Stimulated activated CD4-positive, alpha-beta T cell treated with anti-CD3 and anti-CD28 coated beads, TNF-alpha, amount 100 ng/mL, for 4 hours (primary cell): ENCODE measurements around the gene ZNF516.
A peak's percentile ranks its signal among the peaks of the same experiment; 100 is the strongest.
"Not testable (repeated sequence)": the region's sequence is repeated elsewhere in the genome, so short reads cannot be mapped to it uniquely, and the experiment has no call there.

Experiments
- DNase-seq, 3 experiments: peaks; one replicate each; pipeline ENCODE4 v3.0.0-alpha.2; 2020; ENCODE audit warnings: low read depth in 3 of 3

Gene ZNF516

DNA sequence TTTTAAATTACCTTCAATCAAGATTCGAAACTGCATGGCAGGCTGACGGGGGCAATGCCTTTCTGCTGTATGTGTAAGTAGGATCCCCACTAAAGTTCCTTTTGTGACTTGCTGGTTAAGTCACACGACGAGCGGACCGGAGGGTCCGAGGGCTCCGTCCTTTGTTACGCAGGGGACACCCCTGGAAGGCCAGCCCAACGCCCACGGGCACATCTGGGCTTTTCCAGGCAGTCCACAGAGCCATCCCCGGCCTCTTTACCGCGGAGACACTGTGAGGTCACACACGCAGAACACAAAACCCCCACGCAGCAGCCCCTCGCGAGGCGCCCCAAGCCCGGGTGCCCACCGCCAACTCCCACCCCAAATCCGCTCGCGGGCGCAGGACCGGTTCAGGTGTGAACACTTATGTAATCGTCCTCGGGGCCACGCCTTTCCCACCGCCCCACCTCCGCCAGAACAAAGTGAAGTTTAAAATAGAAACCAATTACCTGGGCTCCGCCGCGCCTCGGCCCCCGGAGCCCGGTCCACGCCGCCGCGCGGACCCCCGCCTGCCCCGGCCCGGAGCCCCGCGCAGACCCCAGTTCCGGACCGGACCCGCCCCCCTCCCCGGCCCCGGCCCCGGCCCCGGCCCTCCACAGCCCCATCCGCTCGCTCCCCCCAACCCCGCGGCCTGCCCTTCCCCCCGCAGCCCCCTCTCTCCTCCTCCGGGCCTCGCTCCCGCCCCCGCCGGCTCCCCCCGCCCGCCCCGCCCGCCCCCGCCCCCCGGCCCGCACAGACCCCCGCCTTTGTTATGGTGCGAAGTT, 4.2 kb downstream of the ZNF516 start:
- peak in 1 of 3 experiments; percentile 30 for DNase-seq

DNA sequence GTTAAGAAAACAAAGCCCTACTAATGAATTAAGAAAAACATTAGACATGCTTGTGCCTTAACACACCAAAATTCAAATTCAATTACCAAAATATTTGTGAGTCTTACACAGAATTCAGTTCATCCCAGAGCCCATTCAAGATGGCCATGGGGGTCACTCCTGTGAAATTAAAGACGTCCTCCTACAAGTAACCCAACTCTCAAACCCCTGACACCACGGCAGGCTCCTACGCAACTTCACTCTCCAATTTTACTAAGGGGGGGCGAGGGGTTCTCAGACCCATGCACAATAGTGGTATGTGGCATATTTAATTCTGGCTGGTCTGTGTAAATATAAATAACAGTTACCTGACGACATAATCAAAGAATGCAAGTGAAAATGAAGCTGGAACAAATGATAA, 5.0 kb downstream of the ZNF516 start:
- no peak for DNase-seq

DNA sequence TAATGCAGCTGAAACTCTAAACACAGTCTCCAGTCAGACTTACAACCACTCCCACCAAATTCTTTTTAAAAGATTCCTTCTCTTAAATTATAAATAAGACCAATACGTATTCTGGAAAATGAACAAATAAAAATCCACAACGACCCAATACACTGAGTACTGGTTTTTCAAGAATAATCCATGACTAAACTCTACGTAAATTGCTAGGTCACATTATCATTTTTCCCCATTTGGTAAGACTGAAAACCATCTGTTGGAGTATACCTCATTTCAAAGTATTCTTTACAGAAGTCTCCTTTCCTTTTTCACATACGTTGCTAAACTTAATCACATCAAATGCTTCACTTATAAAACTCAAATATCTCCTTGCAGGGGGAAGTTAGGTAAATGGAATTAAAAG, 6.0 kb downstream of the ZNF516 start:
- DNase-seq, result no peak

DNA sequence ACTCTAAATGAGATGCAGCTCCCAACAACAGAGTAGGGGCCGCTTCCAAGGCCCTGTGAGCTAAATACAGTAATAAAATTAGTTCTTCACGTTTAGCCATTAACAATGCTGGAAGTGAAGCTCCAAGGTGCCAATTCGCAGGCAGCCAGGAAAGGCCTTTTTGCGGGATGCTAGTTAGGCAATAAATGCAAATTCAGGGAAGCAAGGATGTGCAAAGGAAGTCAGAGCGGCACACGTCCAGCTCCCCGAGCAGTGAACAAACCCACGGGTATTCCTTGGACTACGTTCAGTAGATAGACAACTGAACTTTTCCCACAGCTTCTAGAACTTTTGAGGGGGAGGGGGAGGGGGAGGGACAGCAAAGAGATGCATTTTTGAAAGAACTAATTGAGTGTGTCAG, 6.9 kb downstream of the ZNF516 start:
- no peak for DNase-seq

DNA sequence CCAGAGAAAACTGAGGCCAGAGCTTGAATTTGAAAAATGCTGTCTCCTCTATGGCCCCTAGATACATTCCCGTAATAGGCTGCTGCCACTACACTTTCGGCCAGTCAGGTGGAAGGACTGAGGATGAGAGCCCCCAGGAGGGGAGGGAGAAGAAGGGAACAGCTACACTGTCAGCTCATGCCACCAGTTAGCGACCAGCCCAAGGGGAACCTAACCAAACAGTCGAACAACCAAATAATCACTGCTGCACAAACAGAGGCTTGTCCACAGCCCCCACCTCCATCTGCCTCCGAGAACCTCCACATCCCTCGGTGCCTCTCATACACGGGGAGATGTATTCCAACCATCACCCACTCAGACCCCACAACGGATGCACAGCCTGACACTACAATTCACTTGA, 7.3 kb downstream of the ZNF516 start:
- DNase-seq, result no peak

DNA sequence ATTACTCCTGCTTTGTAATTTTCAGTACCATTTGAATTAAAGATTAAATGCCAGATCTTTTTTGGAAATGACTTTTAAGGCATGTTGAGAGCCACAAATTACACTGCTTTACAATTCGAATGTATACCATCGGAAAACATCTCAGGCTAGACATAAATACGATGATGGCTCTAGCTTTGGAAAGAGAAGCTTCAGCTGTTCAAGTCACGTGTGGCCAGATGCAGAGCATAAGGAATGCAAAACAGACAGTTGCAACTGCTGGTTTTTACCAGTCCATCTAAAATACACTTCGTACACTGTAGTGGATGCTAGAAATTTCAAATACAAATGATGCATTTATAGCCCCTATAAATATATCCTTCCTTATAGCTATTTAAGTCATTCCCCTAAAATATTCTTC, 8.0 kb downstream of the ZNF516 start:
- DNase-seq, result no peak

DNA sequence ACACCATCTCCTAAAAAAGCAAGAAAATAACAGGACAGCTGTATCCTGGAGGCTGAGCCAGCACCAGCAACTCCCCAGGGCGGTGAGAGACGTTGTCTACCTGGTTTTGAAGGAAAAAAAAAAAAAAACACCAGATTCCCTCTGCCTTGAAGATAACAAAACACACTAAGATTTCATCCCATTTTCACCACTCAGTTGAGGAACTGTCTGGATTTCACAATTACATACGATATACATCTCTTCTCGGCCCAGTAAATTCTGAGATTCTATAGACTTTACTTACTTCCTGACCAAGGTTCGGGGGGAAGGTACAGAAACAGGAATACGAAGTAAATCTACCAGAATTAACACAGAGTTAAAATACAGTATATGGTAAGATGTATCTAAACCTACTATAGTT, 8.5 kb downstream of the ZNF516 start:
- DNase-seq, result no peak

DNA sequence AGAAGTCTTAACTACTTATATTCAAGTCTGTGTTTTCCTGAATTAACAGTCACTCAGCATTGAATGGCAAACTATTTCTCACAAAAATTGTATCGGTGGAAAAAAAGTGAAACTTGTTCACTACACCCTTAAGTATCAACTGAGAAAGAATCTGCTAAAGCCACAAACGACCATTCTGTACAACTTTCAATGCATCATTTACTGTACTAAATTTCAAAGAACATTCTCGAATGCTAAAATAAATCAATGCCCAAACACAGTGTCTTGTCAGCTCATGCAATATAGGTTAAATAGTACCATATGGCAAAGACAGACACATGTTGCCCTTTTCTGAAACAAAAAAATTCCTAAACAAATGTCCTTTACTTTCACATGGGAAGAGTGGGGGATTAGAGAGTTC, 9.0 kb downstream of the ZNF516 start:
- DNase-seq, result no peak

DNA sequence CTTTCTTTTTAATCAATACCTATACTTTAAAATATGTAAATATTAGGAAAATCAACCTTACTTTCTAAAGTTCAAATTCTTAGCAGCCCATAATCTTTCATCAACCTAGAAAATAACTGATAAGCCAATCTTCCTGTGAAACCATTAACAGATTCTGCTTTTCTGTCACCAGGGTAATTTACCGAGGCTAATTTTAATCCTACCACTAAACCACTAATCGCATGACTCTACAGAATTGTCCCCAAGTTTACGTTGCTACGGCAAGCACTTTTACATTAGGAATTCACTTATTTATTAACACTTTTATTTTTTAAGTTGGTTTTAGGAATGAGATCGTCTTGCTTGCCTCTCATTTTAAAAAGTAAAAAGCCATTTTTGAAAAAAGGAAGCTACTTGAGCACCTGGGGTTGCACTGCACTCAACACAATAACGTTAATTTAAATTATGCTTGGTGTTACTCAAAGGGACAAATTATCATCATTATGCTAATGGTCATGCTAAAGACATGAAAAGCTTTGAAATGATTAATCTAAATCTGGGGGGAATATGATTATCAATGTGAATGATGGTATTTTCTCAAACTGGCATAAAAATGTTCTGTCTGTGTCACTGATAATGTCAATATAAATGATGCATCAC, 10.2 kb downstream of the ZNF516 start:
- no peak for DNase-seq

DNA sequence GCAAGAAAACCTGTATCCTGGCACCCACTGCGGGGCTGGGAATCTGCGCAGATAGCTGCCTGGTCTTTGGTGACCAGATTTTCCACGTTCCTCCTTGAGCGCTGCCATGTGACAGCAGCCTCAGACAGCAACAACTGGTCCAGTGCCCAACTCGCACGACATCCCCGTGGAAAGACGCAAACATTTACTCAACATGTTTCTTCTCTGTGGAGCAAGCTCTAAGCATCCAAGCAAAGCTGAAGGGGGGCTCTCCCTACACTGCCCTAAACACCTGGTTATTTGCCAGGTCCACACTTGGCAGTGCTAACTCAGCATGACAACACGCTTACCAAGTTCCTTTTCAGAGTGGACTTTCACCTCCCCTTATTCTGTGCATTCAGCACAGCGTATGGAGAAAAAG, 11.3 kb downstream of the ZNF516 start:
- no peak for DNase-seq

DNA sequence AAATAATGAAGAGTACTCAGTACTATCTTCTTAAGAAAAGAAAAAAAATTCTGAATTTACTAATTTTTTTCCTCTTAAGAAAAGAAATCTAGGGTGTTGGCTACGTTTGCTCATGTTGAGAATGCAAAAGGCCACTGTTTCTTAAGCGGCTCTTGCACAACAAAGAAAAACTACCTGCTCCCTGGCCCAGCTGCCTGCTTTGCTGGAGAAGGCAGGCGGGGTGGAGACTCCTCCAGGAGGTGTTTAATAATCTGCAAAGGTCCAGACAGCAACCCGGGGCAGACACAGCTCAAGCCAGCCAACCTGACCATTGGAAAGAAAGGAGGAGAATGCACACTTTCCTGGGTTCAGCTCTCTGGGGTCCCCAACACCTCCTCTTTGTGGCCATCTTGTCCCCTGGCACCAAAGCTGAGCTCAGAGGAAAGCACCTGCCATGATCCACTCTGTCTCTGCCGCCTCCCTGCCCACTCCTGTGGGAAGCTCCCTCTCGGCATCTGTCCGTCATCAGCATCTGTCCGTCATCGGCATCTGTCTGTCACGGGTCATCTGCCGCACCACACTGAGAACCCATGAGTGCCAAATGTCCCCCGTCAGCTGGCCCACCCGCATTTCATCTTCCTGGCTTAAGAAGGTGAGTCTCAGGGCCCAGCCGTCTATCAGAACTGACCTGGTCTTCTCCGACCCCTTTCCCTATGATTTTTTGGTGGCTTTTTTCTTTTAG, 11.9 kb downstream of the ZNF516 start:
- no peak for DNase-seq

DNA sequence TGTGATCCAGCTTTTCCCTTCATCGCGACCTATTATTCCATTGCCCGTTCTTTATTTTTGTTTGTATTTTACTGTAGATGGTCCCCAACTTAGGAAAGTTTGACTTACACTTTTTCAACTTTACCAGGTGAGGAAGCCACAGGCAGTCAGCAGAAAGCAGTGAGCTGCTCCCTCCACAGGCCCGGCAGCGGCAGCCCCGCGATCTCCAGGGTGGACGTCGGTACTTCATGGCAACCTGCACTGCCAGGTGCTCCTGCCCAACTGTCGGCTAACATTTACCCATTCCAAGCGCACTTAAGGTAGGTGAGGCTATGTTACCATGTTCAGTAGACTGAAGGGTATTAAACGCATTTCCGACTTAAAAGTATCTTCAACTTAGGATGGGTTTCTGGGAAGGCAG, 12.8 kb downstream of the ZNF516 start:
- no peak for DNase-seq

DNA sequence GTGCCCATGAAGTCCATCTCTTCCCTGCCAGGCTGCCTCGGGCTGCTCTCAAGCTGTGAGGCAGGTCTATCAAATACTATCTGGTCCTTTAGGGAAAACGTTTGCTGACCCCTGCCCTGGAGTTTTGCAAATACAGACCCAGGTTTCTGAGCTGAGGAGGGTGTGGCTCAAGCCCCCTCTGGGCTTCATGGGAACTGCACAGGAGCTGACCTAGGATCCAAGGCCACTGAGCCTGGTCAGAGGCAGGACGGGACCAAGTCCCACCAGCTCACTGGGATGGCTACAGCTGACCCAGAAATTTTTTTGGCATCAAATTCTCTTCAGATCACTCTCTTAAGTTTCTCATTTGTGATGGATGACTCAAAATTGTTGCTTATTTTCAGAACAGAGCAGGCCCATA, 14.1 kb downstream of the ZNF516 start:
- no peak for DNase-seq

DNA sequence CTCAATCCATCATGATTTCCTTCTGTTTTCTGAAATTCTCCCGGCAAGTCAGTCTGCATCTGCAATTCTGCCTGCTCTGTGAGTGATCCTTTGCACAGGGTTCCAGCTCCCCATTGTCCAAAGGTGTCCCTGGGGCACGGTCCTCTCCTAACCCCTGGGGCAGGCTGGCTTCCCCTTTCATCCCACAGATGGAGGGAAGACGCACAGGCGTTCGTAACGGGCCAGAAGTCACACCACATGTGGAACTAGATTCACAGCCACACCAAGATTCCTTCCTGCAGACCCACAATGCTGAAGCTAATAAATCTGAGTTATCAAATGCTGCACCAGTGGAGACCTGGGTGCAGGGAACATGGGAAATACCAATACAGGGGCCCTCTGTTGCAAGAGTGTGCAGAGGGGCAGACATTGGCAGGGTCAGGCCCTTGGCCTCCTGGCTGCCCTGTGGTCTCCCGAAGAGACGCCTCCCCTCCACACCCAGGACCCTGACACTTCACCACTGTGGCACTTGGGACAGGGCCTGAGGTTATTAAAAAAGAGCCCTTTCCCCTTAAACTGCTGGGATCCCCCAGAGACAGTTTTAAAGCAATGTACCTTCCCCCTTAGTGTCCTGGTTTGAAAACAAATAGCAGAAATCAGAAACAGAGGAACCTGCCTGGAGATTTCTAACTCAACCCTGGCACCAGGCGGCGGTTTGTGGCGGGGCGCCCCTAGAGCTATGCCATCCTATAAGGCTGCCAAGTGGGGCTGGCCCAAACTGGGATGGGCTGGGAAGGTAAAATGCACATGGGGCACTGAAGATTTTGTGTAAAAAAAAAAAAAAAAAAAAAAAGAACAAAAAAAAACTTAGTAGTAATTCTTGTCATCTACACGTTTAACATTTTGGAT, 15.4 kb downstream of the ZNF516 start:
- no peak for DNase-seq

DNA sequence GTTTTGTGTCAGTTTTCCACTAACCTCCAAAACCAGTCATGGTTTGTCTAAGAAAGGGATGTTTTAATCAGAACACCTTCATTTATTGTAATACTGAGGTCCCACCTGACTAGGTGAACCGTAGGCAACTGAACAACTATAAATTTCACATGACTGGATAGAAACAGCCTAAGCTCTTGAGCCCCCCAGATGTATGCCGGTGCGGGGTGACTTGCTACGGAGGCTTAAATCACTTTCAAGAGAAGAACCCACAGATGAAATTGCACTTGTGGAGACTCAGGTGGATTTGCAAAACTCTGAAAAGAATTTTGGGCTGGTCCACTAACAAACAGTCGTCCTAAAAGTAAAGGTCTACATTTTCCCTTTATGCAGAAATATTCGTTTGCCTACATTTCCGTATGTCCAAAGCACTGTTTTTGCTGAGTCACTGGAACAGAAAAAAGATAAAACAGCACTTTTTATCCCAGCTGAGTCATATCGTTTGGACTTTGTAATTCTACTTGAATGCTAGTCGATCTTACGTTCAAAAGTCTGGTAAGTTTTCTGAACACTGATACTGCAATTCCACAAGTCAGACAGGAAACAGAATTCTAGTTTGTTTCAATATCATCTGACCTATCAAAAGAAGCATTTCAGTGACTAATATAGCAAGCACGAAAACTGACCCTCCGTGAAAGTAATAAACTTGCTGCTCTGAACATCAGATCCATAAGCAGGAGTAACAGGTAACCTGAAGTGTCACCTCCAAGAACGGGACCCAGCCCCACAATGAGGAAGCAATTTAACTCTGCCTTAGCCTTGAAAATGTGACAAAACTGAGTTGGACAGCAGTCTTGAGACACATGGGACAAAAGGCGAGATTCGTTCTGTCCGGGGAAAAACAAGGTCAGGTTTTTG, 18.1 kb downstream of the ZNF516 start:
- DNase-seq, result no peak

DNA sequence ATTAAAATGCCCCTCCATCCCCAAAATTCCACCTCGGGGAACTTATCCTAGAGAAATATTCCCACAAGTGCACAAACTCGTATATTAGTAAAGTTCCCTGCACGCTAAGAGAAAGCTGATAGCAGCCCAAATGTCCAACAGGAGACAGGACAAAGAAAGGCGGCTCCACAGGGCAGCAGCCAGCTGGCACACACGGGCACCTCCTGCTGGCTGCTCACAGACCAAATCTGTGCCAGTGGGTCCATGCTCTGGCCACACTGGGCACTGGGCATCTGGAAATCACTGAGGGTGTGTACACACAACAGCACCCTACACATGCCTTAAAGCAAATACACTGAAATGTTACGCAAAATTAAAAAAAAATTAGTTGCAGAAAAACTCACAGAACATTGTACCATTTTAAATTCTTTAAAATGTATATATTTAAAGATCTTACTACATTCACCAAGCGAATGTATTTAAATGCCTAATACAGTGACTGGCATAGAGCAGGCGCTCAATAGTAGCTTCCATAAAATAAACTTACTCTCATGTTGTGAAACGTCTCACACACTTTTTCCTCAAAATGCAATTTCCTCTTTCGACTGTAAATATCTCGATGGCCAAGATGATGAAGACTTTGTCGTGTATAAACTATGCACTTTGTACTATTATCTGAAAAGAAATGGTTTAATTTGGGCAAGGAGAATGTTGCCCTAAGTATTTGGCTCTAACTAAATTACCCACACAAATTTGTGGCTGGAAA, 19.4 kb downstream of the ZNF516 start:
- DNase-seq, result no peak

DNA sequence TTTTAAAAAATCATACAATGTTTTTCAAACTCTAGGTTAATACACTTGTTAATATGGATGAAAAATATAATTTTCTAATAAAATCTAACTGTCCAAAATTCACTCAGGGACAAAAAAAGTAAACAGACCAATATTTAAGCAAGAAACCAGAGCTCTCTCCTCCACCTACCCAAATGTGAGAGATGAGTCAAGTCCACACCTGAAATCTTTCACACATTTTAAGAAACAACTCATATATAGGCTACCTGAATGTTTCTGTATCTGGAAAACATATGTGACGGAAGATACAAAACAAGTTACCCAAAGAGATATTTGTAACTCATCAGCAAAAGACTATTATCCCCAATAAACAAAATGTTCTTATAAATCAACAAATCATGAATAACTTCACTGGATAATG, 20.2 kb downstream of the ZNF516 start:
- no peak for DNase-seq

DNA sequence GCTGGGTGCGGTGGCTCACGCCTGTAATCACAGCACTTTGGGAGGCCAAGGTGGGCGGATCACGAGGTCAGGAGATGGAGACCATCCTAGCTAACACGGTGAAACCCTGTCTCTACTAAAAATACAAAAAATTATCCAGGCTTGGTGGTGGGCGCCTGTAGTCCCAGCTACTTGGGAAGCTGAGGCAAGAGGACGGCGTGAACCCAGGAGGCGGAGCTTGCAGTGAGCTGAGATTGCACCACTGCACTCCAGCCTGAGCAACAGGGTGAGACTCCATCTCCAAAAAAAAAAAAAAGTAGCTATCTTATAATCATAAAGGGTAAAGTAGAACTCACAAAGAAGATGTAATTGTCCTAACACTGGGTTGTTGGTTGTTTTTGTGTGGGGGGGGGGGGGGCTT, 21.5 kb downstream of the ZNF516 start:
- DNase-seq, result not testable (repeated sequence)

DNA sequence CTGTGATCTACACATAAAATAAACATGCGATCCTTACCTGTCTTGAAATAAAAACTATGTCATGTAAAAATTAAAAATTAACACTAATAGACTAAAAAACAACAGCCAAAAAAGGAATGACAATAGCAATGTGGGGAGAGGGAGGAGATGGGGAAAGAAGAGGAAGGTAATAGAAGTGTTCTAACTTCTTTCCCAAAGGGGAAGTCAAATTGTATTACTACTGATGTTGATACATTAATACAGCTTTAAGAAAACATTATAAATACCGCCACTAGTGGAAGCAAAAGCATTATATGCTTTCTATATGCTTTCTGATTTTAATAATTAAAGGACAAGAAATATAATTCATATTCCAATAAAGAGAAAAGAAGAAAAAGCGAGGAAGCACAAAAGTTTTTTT, 22.2 kb downstream of the ZNF516 start:
- no peak for DNase-seq

DNA sequence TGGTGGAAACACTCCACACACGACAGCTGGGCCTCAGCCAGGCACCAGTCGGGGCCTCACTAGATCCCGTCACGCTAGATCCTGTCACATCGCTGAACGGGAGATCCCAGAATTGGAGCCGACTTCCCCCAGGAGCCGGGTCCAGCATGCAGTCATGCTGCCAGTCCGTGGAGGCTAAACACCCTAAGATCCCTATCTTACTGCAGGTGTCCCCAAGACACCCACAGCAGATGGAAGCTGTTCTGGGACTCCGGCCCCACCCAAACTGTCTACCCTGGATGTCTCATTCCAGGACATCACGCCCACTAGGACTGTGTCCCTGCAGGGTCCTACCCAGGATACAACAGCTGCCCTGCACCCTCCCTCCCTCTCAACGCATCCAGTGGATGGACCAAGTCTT, 23.4 kb downstream of the ZNF516 start:
- DNase-seq, result no peak
